ENCODE measurements around the gene CIDEC. TPM values are rescaled to one million over a fixed set of nuclear protein-coding genes. Genes with fewer than 3 reads are reported as not detected.

Gene CIDEC, protein sequence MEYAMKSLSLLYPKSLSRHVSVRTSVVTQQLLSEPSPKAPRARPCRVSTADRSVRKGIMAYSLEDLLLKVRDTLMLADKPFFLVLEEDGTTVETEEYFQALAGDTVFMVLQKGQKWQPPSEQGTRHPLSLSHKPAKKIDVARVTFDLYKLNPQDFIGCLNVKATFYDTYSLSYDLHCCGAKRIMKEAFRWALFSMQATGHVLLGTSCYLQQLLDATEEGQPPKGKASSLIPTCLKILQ
- total RNA-seq (not detected), total RNA-seq (0 to 0.34 (median 0) reads per million in 172 experiments)
- not detected for polyA plus RNA-seq (2013, experiment 1 of 2)
- polyA plus RNA-seq (2013, experiment 2 of 2): not detected

DNA sequence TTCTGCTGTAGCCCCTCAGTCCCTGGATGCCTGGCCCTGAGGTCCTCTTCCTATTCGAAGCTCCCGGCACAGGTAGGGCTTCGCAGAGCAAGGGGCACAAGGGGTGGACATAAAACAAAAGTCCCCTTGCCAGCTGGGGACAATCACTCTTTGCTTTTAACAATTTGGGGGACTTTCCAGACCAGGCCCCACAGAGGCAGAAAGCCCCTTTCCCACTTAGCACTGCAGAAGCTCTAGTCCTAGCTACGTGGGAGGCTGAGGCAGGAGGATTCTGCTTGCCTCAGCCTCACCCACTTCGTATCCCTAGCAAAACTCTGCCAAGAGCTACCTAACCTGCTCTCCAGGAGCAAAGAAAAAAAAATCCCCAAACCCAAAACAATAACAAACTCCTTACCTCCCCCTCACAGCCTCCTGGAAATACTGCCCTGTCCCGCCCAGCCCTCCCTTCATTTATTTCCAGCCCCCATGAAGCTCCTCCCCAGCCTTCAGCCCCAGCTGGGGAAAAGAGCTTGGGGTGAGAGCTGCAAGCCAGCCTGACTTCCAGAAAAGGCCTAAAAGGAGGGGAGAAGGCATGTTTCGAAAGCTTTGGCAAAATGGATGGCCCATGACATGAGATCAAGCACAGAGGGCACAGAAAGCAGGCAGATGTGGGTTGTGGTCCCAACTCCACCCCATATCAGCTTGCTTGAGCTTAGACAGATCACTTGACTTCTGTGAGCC lies at the start of gene CIDEC:
Gene CIDEC, minus strand, starts transcription at position 424 of the 720 bp plus-strand sequence. CDS start 1,767 bp downstream, outside the sequence.
- H3K27ac ChIP-seq (ENCODE audit: low read depth in 1 of 2, low read length in 2 of 2): no peak within 1 kb of the TSS
- no peaks in the 10 kb centered on the region for H3K27me3 ChIP-seq (ENCODE audit: control insufficient read depth in 1 of 2, insufficient read depth in 2 of 2, low read length in 2 of 2)
- no peaks in the 10 kb centered on the region for H3K4me1 ChIP-seq (ENCODE audit: insufficient read depth, low read length)
- Mint-ChIP-seq H3K27me3 (no peaks in the 10 kb centered on the region), H3K36me3 (ENCODE audit: low read depth) (no peaks in the 10 kb centered on the region), H3K9me3 (no peaks in the 10 kb centered on the region), H3K4me3 (no peak within 1 kb of the TSS), H3K4me1 (ENCODE audit: low read depth) (no peaks in the 10 kb centered on the region), H3K27ac (no peak within 1 kb of the TSS)
- H3K36me3 ChIP-seq (ENCODE audit: insufficient read depth, low read length): no peaks in the 10 kb centered on the region
- TF ChIP-seq, protein P1, sequence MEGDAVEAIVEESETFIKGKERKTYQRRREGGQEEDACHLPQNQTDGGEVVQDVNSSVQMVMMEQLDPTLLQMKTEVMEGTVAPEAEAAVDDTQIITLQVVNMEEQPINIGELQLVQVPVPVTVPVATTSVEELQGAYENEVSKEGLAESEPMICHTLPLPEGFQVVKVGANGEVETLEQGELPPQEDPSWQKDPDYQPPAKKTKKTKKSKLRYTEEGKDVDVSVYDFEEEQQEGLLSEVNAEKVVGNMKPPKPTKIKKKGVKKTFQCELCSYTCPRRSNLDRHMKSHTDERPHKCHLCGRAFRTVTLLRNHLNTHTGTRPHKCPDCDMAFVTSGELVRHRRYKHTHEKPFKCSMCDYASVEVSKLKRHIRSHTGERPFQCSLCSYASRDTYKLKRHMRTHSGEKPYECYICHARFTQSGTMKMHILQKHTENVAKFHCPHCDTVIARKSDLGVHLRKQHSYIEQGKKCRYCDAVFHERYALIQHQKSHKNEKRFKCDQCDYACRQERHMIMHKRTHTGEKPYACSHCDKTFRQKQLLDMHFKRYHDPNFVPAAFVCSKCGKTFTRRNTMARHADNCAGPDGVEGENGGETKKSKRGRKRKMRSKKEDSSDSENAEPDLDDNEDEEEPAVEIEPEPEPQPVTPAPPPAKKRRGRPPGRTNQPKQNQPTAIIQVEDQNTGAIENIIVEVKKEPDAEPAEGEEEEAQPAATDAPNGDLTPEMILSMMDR (IDR thresholded peaks at IDR 0.05): no peak
- intact Hi-C loops (cut with DNase I, micrococcal nuclease): no loop called here
- DNase-seq (no peak), ATAC-seq (ENCODE audit: poor library complexity) (no peak)
- no peaks in the 10 kb centered on the region for H3K9me3 ChIP-seq (ENCODE audit: control insufficient read depth in 1 of 2, insufficient read depth in 1 of 2, low read length in 2 of 2)
- no peak within 1 kb of the TSS for H3K4me3 ChIP-seq (ENCODE audit: low read length)
- ChIA-PET CTCF (no interaction called here), POLR2A (no interaction called here)

DNA sequence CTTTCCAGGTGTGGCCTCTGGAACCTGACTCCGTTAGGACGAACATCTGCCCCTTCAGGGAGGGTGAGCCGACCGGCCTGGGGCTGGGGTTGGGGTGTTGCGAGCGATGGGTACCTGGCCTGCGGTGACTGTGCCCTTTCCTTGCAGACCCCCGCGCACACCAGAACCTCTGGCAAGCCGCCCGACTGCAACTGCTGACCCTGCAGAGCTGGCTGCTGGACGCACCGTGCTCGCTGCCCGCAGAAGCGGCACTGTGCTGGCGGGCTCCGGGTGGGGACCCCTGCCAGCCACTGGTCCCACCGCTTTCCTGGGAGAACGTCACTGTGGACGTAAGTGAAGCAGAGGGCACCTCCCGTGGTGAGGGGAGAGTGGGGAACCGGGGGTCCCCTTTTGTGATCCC lies 48.1 kb upstream of the CIDEC start:
- no peak for DNase-seq
- Mint-ChIP-seq H3K9me3 (no peaks in the 10 kb centered on the region), H3K4me1 (ENCODE audit: low read depth) (peaks cover 26% of the 10 kb centered on the region), H3K27me3 (no peaks in the 10 kb centered on the region), H3K4me3 (no peak overlapping the region), H3K36me3 (ENCODE audit: low read depth) (no peaks in the 10 kb centered on the region), H3K27ac (no peak overlapping the region)
- Histone ChIP-seq H3K4me1 (ENCODE audit: insufficient read depth, low read length) (peaks cover 17% of the 10 kb centered on the region), H3K9me3 (ENCODE audit: control insufficient read depth in 1 of 2, insufficient read depth in 1 of 2, low read length in 2 of 2) (no peaks in the 10 kb centered on the region), H3K27me3 (ENCODE audit: control insufficient read depth in 1 of 2, insufficient read depth in 2 of 2, low read length in 2 of 2) (no peaks in the 10 kb centered on the region), H3K27ac (ENCODE audit: low read depth in 1 of 2, low read length in 2 of 2) (no peak overlapping the region), H3K36me3 (ENCODE audit: insufficient read depth, low read length) (no peaks in the 10 kb centered on the region), H3K4me3 (ENCODE audit: low read length) (no peak overlapping the region)
- intact Hi-C loops (cut with DNase I, micrococcal nuclease): no loop called here
- no peak for ATAC-seq (ENCODE audit: poor library complexity)
- ChIA-PET POLR2A (no interaction called here), CTCF (no interaction called here)
- TF ChIP-seq, protein P1 (IDR thresholded peaks at IDR 0.05): no peak

DNA sequence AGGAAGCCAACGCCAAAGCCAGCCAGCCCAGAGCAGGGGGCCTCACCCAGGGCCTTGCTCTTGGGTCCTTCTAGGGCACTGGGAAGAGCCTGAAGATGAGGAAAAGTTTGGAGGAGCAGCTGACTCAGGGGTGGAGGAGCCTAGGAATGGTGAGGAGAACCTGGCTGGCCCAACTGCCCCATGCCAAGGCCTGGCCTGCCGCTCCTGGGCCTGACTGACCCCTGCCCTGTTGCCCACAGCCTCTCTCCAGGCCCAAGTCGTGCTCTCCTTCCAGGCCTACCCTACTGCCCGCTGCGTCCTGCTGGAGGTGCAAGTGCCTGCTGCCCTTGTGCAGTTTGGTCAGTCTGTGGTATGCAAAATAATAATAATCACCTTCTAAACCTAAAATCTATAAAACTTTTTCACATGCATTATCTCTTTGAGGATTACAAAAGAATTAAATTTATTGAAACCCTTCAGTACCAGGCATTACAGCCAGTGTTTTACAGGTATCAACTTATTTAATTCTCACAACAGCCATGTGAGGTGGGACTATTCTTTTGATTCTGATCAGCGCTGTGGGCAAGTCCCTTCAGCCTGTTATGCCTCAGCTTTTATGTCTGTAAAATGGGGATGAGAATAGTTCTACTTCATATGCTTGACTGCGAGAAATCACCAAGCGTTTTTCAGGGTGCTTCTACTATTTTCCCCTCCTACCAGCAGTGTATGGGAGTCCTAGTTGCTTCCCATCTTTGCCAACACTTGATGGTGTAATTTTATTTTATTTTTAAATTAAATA lies 38.4 kb upstream of the CIDEC start:
- DNase-seq (no peak), ATAC-seq (ENCODE audit: poor library complexity) (no peak)
- TF ChIP-seq, protein P1 (IDR thresholded peaks at IDR 0.05): no peak
- no peak overlapping the region for H3K4me3 Mint-ChIP-seq
- H3K36me3 Mint-ChIP-seq (ENCODE audit: low read depth): no peaks in the 10 kb centered on the region
- Histone ChIP-seq H3K27me3 (ENCODE audit: control insufficient read depth in 1 of 2, insufficient read depth in 2 of 2, low read length in 2 of 2) (no peaks in the 10 kb centered on the region), H3K9me3 (ENCODE audit: control insufficient read depth in 1 of 2, insufficient read depth in 1 of 2, low read length in 2 of 2) (no peaks in the 10 kb centered on the region), H3K4me3 (ENCODE audit: low read length) (no peak overlapping the region), H3K27ac (ENCODE audit: low read depth in 1 of 2, low read length in 2 of 2) (no peak overlapping the region), H3K36me3 (ENCODE audit: insufficient read depth, low read length) (no peaks in the 10 kb centered on the region), H3K4me1 (ENCODE audit: insufficient read depth, low read length) (peaks cover 26% of the 10 kb centered on the region)
- no peak overlapping the region for H3K27ac Mint-ChIP-seq
- H3K27me3 Mint-ChIP-seq: no peaks in the 10 kb centered on the region
- H3K4me1 Mint-ChIP-seq (ENCODE audit: low read depth): peaks cover 13% of the 10 kb centered on the region
- intact Hi-C loops (cut with DNase I, micrococcal nuclease): no loop called here
- ChIA-PET CTCF (no interaction called here), POLR2A (interaction anchor here (4.9 kb wide), 1 partner anchor 14 kb away, joined by 32 read pairs; the partner anchor contains the start of gene CRELD1)
- H3K9me3 Mint-ChIP-seq: no peaks in the 10 kb centered on the region

Data from CD4-positive, alpha-beta T cell (primary cell).